Sigmoid colon (tissue), 7 donors: Measurements from ENCODE around the gene LHPP. TPM values are rescaled to one million over a fixed set of nuclear protein-coding genes. Genes with fewer than 3 reads are reported as not detected.

Source experiments
- DNase-seq: peaks from one replicate; pipeline ENCODE4 v3.0.0-alpha.2; 2019
- H3K27ac ChIP-seq, 4 donors: fragments of 200-600 bp; sonication (generic); one replicate each; pipeline ENCODE4 v1.5.1; 2016 to 2019; ENCODE audit warnings: mild to moderate bottlenecking in 1 of 4
- H3K27me3 ChIP-seq, 3 donors: fragments of 200-600 bp; sonication (generic); one replicate each; pipeline ENCODE4 v1.5.1; 2019; ENCODE audit warnings: mild to moderate bottlenecking in 1 of 3
- H3K36me3 ChIP-seq, 4 donors: fragments of 200-600 bp; sonication (generic); one replicate each; pipeline ENCODE4 v1.5.1; 2016 to 2019
- H3K4me1 ChIP-seq, 4 donors: fragments of 200-600 bp; sonication (generic); one replicate each; pipeline ENCODE4 v1.5.1; 2017 to 2019
- H3K4me3 ChIP-seq, 4 donors: fragments of 200-600 bp; sonication (generic); one replicate each; pipeline ENCODE4 v1.5.1; 2017 to 2019; ENCODE audit warnings: mild to moderate bottlenecking in 2 of 4, moderate library complexity in 1 of 4
- H3K9me3 ChIP-seq, 4 donors: fragments of 200-600 bp in 3 of 4; sonication (generic) in 3 of 4; one replicate each; pipeline versions ENCODE4 v1.5.1 to v1.6.1; 2013 to 2019
- CTCF ChIP-seq, 4 experiments: fragments of 450-650 bp in 3 of 4; fragments of 200-600 bp in 1 of 4; IDR thresholded peaks; one replicate each; pipeline ENCODE4 v1.5.1; 2016 to 2019; ENCODE audit warnings: antibody characterized with exemption in 4 of 4, mild to moderate bottlenecking in 3 of 4, moderate library complexity in 2 of 4
- EP300 ChIP-seq, 4 donors: sonication (generic); formaldehyde crosslinking; IDR thresholded peaks; one replicate each; pipeline ENCODE4 v1.6.1; 2017; ENCODE audit warnings: antibody characterized with exemption in 4 of 4
- POLR2A ChIP-seq, 2 donors: fragments of 450-650 bp; IDR thresholded peaks; one replicate each; pipeline ENCODE4 v1.6.1; 2016; ENCODE audit warnings: antibody characterized with exemption in 2 of 2, mild to moderate bottlenecking in 2 of 2, moderate library complexity in 2 of 2
- POLR2AphosphoS5 ChIP-seq, 4 donors: sonication (generic); formaldehyde crosslinking; IDR thresholded peaks; one replicate each; pipeline ENCODE4 v1.6.1; 2017; ENCODE audit warnings: antibody characterized with exemption in 4 of 4
- WGBS, 2 donors: extraction: QIAGEN DNeasy Blood & Tissue Kit; methylation state at CpG; one replicate each; pipeline ENCODE4 v1.1.7; 2013; 5-methylcytosine and 5-hydroxymethylcytosine counted together
- intact Hi-C: fragments of 100-400 bp; cut with DNase I; formaldehyde crosslinking; loops from one replicate; pipeline ENCODE4 v1.15.1; 2023
- polyA plus RNA-seq, 3 donors: library from polyadenylated mRNA; stranded (reverse); fragments of 200-250 nt; gene quantifications; one replicate each; pipeline ENCODE4 v1.2.3, GENCODE V29; 2013
- total RNA-seq, 4 donors: library from RNA; depleted of rRNA; stranded (reverse); fragments of >200 nt; gene quantifications; one replicate each; pipeline ENCODE4 v1.1.0, GENCODE V29; 2016
- donor health status: healthy with polysubstance abuse.
- donor health status: Bipolar disorder and iron deficiency.
- donor health status: healthy.

Gene LHPP
- total and polyA plus RNA-seq, 7 donors, result 17.1 to 35.7 (median 20.6) TPM

- H3K27me3 ChIP-seq, result no peaks in the 10 kb centered on the region
- H3K36me3 ChIP-seq, result no peaks in the 10 kb centered on the region
- H3K4me1 ChIP-seq, result no peaks in the 10 kb centered on the region
- H3K4me3 ChIP-seq, result no peak overlapping the region
- H3K9me3 ChIP-seq, result no peaks in the 10 kb centered on the region
- intact Hi-C loops, result no loop called here
- 80 to 96% methylated on average over 6 of the region's 6 CpGs for WGBS, 2 donors
- H3K27ac ChIP-seq, result no peak overlapping the region
- TF ChIP-seq POLR2AphosphoS5 (IDR thresholded peaks at IDR 0.05) (no peak), POLR2A (IDR thresholded peaks at IDR 0.05) (no peak), EP300 (IDR thresholded peaks at IDR 0.05) (no peak), CTCF (IDR thresholded peaks at IDR 0.05) (no peak)
- DNase-seq, result no peak
Measured at GRCh38 chr10:124598196-124598595, 136.6 kb downstream of the LHPP start.

GRCh38 chr10:124598773-124599587, 137.4 kb downstream of the LHPP start:
- no peak for DNase-seq
- no peak overlapping the region for H3K27ac ChIP-seq
- no peaks in the 10 kb centered on the region for H3K36me3 ChIP-seq
- H3K27me3 ChIP-seq, result no peaks in the 10 kb centered on the region
- H3K9me3 ChIP-seq, result no peaks in the 10 kb centered on the region
- no peak overlapping the region for H3K4me3 ChIP-seq
- WGBS, 2 donors, result 93 to 95% methylated on average over 13 of the region's 13 CpGs
- H3K4me1 ChIP-seq, result no peaks in the 10 kb centered on the region
- intact Hi-C loops, result no loop called here
- TF ChIP-seq POLR2AphosphoS5 (IDR thresholded peaks at IDR 0.05), result no peak
- no peak for TF ChIP-seq CTCF (IDR thresholded peaks at IDR 0.05)
- TF ChIP-seq EP300 (IDR thresholded peaks at IDR 0.05), result no peak
- no peak for TF ChIP-seq POLR2A (IDR thresholded peaks at IDR 0.05)

GRCh38 chr10:124599588-124600050, 138.0 kb downstream of the LHPP start:
- Histone ChIP-seq H3K36me3 (no peaks in the 10 kb centered on the region), H3K4me1 (no peaks in the 10 kb centered on the region), H3K9me3 (no peaks in the 10 kb centered on the region), H3K27me3 (no peaks in the 10 kb centered on the region), H3K4me3 (no peak overlapping the region), H3K27ac (no peak overlapping the region)
- no peak for DNase-seq
- no peak for TF ChIP-seq EP300 (IDR thresholded peaks at IDR 0.05)
- TF ChIP-seq POLR2A (IDR thresholded peaks at IDR 0.05), result no peak
- no peak for TF ChIP-seq CTCF (IDR thresholded peaks at IDR 0.05)
- no peak for TF ChIP-seq POLR2AphosphoS5 (IDR thresholded peaks at IDR 0.05)
- 92 to 96% methylated on average over 7 of the region's 7 CpGs for WGBS, 2 donors
- intact Hi-C loops, result no loop called here

- WGBS, 2 donors, result 86 to 91% methylated on average over 18 of the region's 18 CpGs
- H3K27me3 ChIP-seq, result no peaks in the 10 kb centered on the region
- no peak overlapping the region for H3K27ac ChIP-seq
- intact Hi-C loops, result no loop called here
- no peak for TF ChIP-seq EP300 (IDR thresholded peaks at IDR 0.05)
- no peak for TF ChIP-seq CTCF (IDR thresholded peaks at IDR 0.05)
- TF ChIP-seq POLR2AphosphoS5 (IDR thresholded peaks at IDR 0.05), result no peak
- TF ChIP-seq POLR2A (IDR thresholded peaks at IDR 0.05), result no peak
- no peaks in the 10 kb centered on the region for H3K36me3 ChIP-seq
- H3K9me3 ChIP-seq, result no peaks in the 10 kb centered on the region
- H3K4me3 ChIP-seq, result no peak overlapping the region
- H3K4me1 ChIP-seq, result no peaks in the 10 kb centered on the region
- no peak for DNase-seq
Measured at GRCh38 chr10:124600051-124600880, 138.6 kb downstream of the LHPP start.
